Endothelial cell of umbilical vein (primary cell): ENCODE data around the gene NPAT. TPM values are rescaled to one million over a fixed set of nuclear protein-coding genes. Genes with fewer than 3 reads are reported as not detected.

ENCODE experiments used
- BruUV-seq: library from RNA; stranded (reverse); fragments of 400-500 nt; replicated peaks from 2 replicates; lab custom pipeline; 2021; lab: Mats Ljungman, UMichigan
- CTCF ChIA-PET: fragments of 300-600, 350-600 bp; sonication (Branson Sonifier 250); formaldehyde crosslinking; loops from one replicate; lab custom pipeline; 2021; ENCODE audit warnings: antibody characterized with exemption, inconsistent platforms; lab: Charles Lee
- POLR2A ChIA-PET: fragments of 300-600, 350-600 bp; sonication (Branson Sonifier 250); formaldehyde crosslinking; loops from one replicate; lab custom pipeline; 2021; ENCODE audit warnings: antibody characterized with exemption, inconsistent platforms; lab: Charles Lee
- DNase-seq: peaks from one replicate; pipeline ENCODE4 v3.0.0-alpha.2; 2011; ENCODE audit warnings: low read depth, low spot score
- FAIRE-seq: peaks from 2 replicates; lab custom pipeline; 2011; peaks lifted over from hg19 to GRCh38; lab: Jason Lieb, UNC
- H2AFZ ChIP-seq: 2 replicates; pipeline ENCODE4 v1.6.0; 2012; ENCODE audit warnings: low read depth, low read length, control low read depth, inconsistent platforms
- H3K27ac ChIP-seq: 2 replicates; pipeline ENCODE4 v1.5.1; 2011; ENCODE audit warnings: low read depth, mild to moderate bottlenecking, control low read depth, low read length, moderate library complexity; ENCODE audit not compliant: insufficient read depth
- H3K27me3 ChIP-seq, 2 experiments: 2 replicates each; pipeline versions ENCODE4 v1.6.0 to v1.6.1; 2011; ENCODE audit warnings: low read length in 2 of 2, mixed read lengths in 1 of 2; ENCODE audit not compliant: control insufficient read depth in 2 of 2, insufficient read depth in 2 of 2
- H3K36me3 ChIP-seq, 2 experiments: 2 replicates in 1 of 2; 3 replicates in 1 of 2; pipeline ENCODE4 v1.5.1; 2011; ENCODE audit warnings: low read length in 2 of 2, mild to moderate bottlenecking in 1 of 2, moderate library complexity in 1 of 2; ENCODE audit not compliant: control insufficient read depth in 2 of 2, insufficient read depth in 2 of 2; ENCODE audit errors: extremely low read depth in 1 of 2
- H3K4me1 ChIP-seq: 3 replicates; pipeline ENCODE4 v1.5.1; 2011; ENCODE audit warnings: mild to moderate bottlenecking, low read length; ENCODE audit not compliant: control insufficient read depth, insufficient read depth; ENCODE audit errors: extremely low read depth
- H3K4me2 ChIP-seq: 2 replicates; pipeline ENCODE4 v1.6.1; 2011; ENCODE audit warnings: low read length, control low read depth, mixed read lengths; ENCODE audit not compliant: insufficient read depth
- H3K4me3 ChIP-seq, 3 experiments: fragments of 200-600 bp in 1 of 3; sonication (generic), shearing (Covaris generic) in 1 of 3; replicated peaks in 1 of 3; 2 replicates each; pipeline ENCODE4 v1.5.1; 2011 to 2016; ENCODE audit warnings: control low read depth in 3 of 3, low read length in 3 of 3, mild to moderate bottlenecking in 2 of 3, inconsistent platforms in 1 of 3, low read depth in 1 of 3, moderate library complexity in 1 of 3; ENCODE audit not compliant: insufficient read depth in 1 of 3
- H3K79me2 ChIP-seq: 2 replicates; pipeline ENCODE4 v1.6.0; 2012; ENCODE audit warnings: low read length, inconsistent platforms; ENCODE audit not compliant: control insufficient read depth, insufficient read depth
- H3K9ac ChIP-seq: replicated peaks from 2 replicates; pipeline ENCODE3; 2011; ENCODE audit warnings: low read length, control low read depth; ENCODE audit not compliant: insufficient read depth; ENCODE audit errors: extremely low read depth
- H3K9me1 ChIP-seq: replicated peaks from 3 replicates; pipeline ENCODE4 v1.6.0; 2011; ENCODE audit warnings: mild to moderate bottlenecking, low read length; ENCODE audit not compliant: control insufficient read depth, insufficient read depth; ENCODE audit errors: extremely low read depth
- H3K9me3 ChIP-seq: replicated peaks from 2 replicates; pipeline ENCODE4 v1.5.1; 2012; ENCODE audit warnings: low read length, inconsistent platforms; ENCODE audit not compliant: control insufficient read depth, insufficient read depth
- H4K20me1 ChIP-seq: replicated peaks from 2 replicates; pipeline ENCODE3; 2011; ENCODE audit warnings: mild to moderate bottlenecking, low read length; ENCODE audit not compliant: control insufficient read depth, insufficient read depth; ENCODE audit errors: extremely low read depth
- CTCF ChIP-seq, 2 donors: IDR thresholded peaks; 1 replicate in 1 of 2; 2 replicates in 1 of 2; pipeline ENCODE4 v1.5.1; 2011; ENCODE audit warnings: low read length in 2 of 2, mild to moderate bottlenecking in 2 of 2, moderate library complexity in 2 of 2, control low read depth in 1 of 2, inconsistent platforms in 1 of 2, low read depth in 1 of 2; ENCODE audit not compliant: insufficient read depth in 1 of 2; ENCODE audit errors: extremely low read depth in 1 of 2
- EZH2 ChIP-seq: IDR thresholded peaks from 2 replicates; pipeline ENCODE4 v1.6.1; 2012; ENCODE audit warnings: borderline replicate concordance, low read depth, mild to moderate bottlenecking, moderate library complexity, low read length, inconsistent platforms; ENCODE audit not compliant: severe bottlenecking
- FOS ChIP-seq: IDR thresholded peaks from 2 replicates; pipeline ENCODE4 v1.6.1; 2011; ENCODE audit warnings: mild to moderate bottlenecking, low read length, moderate library complexity, borderline replicate concordance; ENCODE audit not compliant: insufficient read depth
- GATA2 ChIP-seq: IDR thresholded peaks from 2 replicates; pipeline ENCODE4 v1.7.0; 2011; ENCODE audit warnings: low read depth, mild to moderate bottlenecking, moderate library complexity, mixed read lengths, low read length; ENCODE audit not compliant: insufficient read length, insufficient read depth
- JUN ChIP-seq: IDR thresholded peaks from 2 replicates; pipeline ENCODE4 v1.6.1; 2011; ENCODE audit warnings: borderline replicate concordance, low read depth; ENCODE audit not compliant: insufficient read length, insufficient read depth
- MYC ChIP-seq: IDR thresholded peaks from one replicate; pipeline ENCODE4 v1.6.1; 2011; ENCODE audit warnings: mild to moderate bottlenecking, low read depth, low read length
- POLR2A ChIP-seq: IDR thresholded peaks from 2 replicates; pipeline ENCODE4 v1.6.1; 2012; ENCODE audit warnings: low read depth, mild to moderate bottlenecking, control low read depth, low read length
- POLR2AphosphoS5 ChIP-seq: IDR thresholded peaks from 2 replicates; pipeline ENCODE4 v1.6.1; 2012; ENCODE audit warnings: low read depth, mild to moderate bottlenecking, control low read depth, low read length, moderate library complexity; ENCODE audit not compliant: insufficient read depth
- dilution Hi-C: fragments of 300-500 bp; cut with MboI; formaldehyde crosslinking; loops from one replicate; pipeline ENCODE4 v1.15.0; 2019; ENCODE audit warnings: low sequenced_read_pairs; ENCODE audit not compliant: extremely low pct_ligation_motif_present
- intact Hi-C: fragments of 100-400 bp; cut with micrococcal nuclease; formaldehyde crosslinking; loops from one replicate; pipeline ENCODE4 v1.10.0; 2022
- polyA plus RNA-seq, 4 experiments: library from polyadenylated mRNA; depleted of rRNA in 3 of 4; stranded (reverse) in 3 of 4; unstranded in 1 of 4; fragments of >200 nt; gene quantifications; 2 replicates each; pipeline versions ENCODE4 v1.2.1 to v1.2.3, GENCODE V29; 2011 to 2012; ENCODE audit warnings: missing spikeins in 1 of 4
- total RNA-seq: library from RNA; stranded (reverse); gene quantifications from 2 replicates; pipeline ENCODE4 v1.2.3, GENCODE V29; 2021
- TF ChIP-seq, protein P1 (sequence below): IDR thresholded peaks from 2 replicates; pipeline ENCODE4 v1.6.1; 2011; ENCODE audit not compliant: insufficient read depth, insufficient read length

Gene NPAT
- total and polyA plus RNA-seq, 2 donors (not counting 3 experiments of a cell fraction or from before 2014, with no cell fraction given) = 4.4 to 19.0 TPM

- DNase-seq = no peak
- peaks cover 16% of the 10 kb centered on the region for H3K4me1 ChIP-seq
- H3K9me3 ChIP-seq = no peaks in the 10 kb centered on the region
- H3K9me1 ChIP-seq = no peaks in the 10 kb centered on the region
- H3K4me2 ChIP-seq = no peak overlapping the region
- POLR2A ChIA-PET = no interaction called here
- TF ChIP-seq, protein P1, sequence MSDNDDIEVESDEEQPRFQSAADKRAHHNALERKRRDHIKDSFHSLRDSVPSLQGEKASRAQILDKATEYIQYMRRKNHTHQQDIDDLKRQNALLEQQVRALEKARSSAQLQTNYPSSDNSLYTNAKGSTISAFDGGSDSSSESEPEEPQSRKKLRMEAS = no peak
- no peak for TF ChIP-seq GATA2
- no peak for TF ChIP-seq JUN
- no peak for TF ChIP-seq MYC
- TF ChIP-seq CTCF (IDR thresholded peaks at IDR 0.05; ENCODE audit: extremely low read depth in 1 of 2, insufficient read depth in 1 of 2, low read depth in 1 of 2, low read length in 2 of 2) = no peak
- no peak for TF ChIP-seq EZH2
- TF ChIP-seq FOS = no peak
- TF ChIP-seq POLR2AphosphoS5 = no peak
- no peak for TF ChIP-seq POLR2A
- CTCF ChIA-PET = no interaction called here
- H3K27me3 ChIP-seq = no peaks in the 10 kb centered on the region
- no peak overlapping the region for H2AFZ ChIP-seq
- no peaks in the 10 kb centered on the region for H3K79me2 ChIP-seq
- peaks cover 5 to 6% of the 10 kb centered on the region in 2 experiments for H3K36me3 ChIP-seq
- no peaks in the 10 kb centered on the region for H4K20me1 ChIP-seq
- intact Hi-C loops = loop anchor here (5.0 kb wide), 1 partner anchor 262 kb away; the partner anchor contains the start of gene POGLUT3
- H3K4me3 ChIP-seq = no peak overlapping the region
- no peak overlapping the region for H3K27ac ChIP-seq
- no peak for FAIRE-seq
- dilution Hi-C loops = no loop called here
- no peak overlapping the region for H3K9ac ChIP-seq
- BruUV-seq = no TSS peak
These were observed 12.8 kb upstream of the NPAT start for GRCh38 chr11:108235192-108235591.
